Measurements from ENCODE around the gene IFNA4.

- TF ChIP-seq CTCF (IDR thresholded peaks at IDR 0.05) (no peak), POLR2A (IDR thresholded peaks at IDR 0.05) (no peak), EP300 (IDR thresholded peaks at IDR 0.05) (no peak)
These were observed 50.4 kb downstream of the IFNA4 start for GRCh38 chr9:21137020-21137419.

Data from ovary (tissue), 3 donors.